Measurements from ENCODE around the gene APOA4. TPM values are rescaled to one million over a fixed set of nuclear protein-coding genes. Genes with fewer than 3 reads are reported as not detected.
A peak's percentile ranks its signal among the peaks of the same experiment; 100 is the strongest.

Gene APOA4
- total and polyA plus RNA-seq, 8 donors: 0.08 to 278 (median 0.45) TPM; not detected in 4

- intact Hi-C loops (cut with DNase I; ENCODE audit: low total_unique reads): loop anchor here (10.0 kb wide), 1 partner anchor 312 kb away; no protein-coding TSS in a partner anchor
- WGBS, 5 donors: 74 to 86% (median 75%) methylated on average over 8 of the region's 8 CpGs
- Histone ChIP-seq H3K27ac (no peak overlapping the region), H3K4me3 (no peak overlapping the region), H3K4me1 (peaks cover 6 to 33% (median 22%) of the 10 kb centered on the region in 4 donors), H3K9me3 (no peaks in the 10 kb centered on the region), H3K27me3 (no peaks in the 10 kb centered on the region), H3K36me3 (no peaks in the 10 kb centered on the region)
- TF ChIP-seq POLR2A (IDR thresholded peaks at IDR 0.05): no peak
- no peak for TF ChIP-seq EP300 (IDR thresholded peaks at IDR 0.05)
- TF ChIP-seq CTCF (IDR thresholded peaks at IDR 0.05): no peak
- TF ChIP-seq POLR2AphosphoS5 (IDR thresholded peaks at IDR 0.05): no peak
- DNase-seq: no peak
Observed at GRCh38 chr11:116792869-116793771, 30.0 kb downstream of the APOA4 start.

- intact Hi-C loops (cut with DNase I; ENCODE audit: low total_unique reads): loop anchor here (10.0 kb wide), 1 partner anchor 312 kb away; no protein-coding TSS in a partner anchor
- Histone ChIP-seq H3K36me3 (no peaks in the 10 kb centered on the region), H3K27ac (no peak overlapping the region), H3K4me3 (no peak overlapping the region), H3K9me3 (no peaks in the 10 kb centered on the region), H3K27me3 (no peaks in the 10 kb centered on the region), H3K4me1 (peaks cover 6 to 27% (median 22%) of the 10 kb centered on the region in 4 donors)
- peak in 1 of 2 donors; percentile 5 for DNase-seq
- TF ChIP-seq POLR2A (IDR thresholded peaks at IDR 0.05) (no peak), EP300 (IDR thresholded peaks at IDR 0.05) (no peak), CTCF (IDR thresholded peaks at IDR 0.05) (no peak), POLR2AphosphoS5 (IDR thresholded peaks at IDR 0.05) (no peak)
- WGBS, 5 donors: 64 to 82% (median 69%) methylated on average over 8 of the region's 8 CpGs
Observed at GRCh38 chr11:116792144-116792868, 30.8 kb downstream of the APOA4 start.

- H3K27ac ChIP-seq: no peak within 1 kb of the TSS
- H3K9me3 ChIP-seq: no peaks in the 10 kb centered on the region
- 86 to 95% (median 92%) methylated on average over 4 to 7 of the region's 7 CpGs for WGBS, 5 donors
- TF ChIP-seq EP300 (IDR thresholded peaks at IDR 0.05) (no peak), POLR2A (IDR thresholded peaks at IDR 0.05) (no peak), CTCF (IDR thresholded peaks at IDR 0.05) (no peak), POLR2AphosphoS5 (IDR thresholded peaks at IDR 0.05) (no peak)
- no peak for DNase-seq
- peaks cover 9 to 32% (median 28%) of the 10 kb centered on the region in 4 donors for H3K4me1 ChIP-seq
- intact Hi-C loops (cut with DNase I; ENCODE audit: low total_unique reads): loop anchor here (10.0 kb wide), 1 partner anchor 313 kb away; no protein-coding TSS in a partner anchor
- peaks cover 0 to 1% (median 0%) of the 10 kb centered on the region in 4 donors for H3K36me3 ChIP-seq
- H3K4me3 ChIP-seq: peak within 1 kb of the TSS in 2 of 4 donors; percentile 19 to 23
- no peaks in the 10 kb centered on the region for H3K27me3 ChIP-seq
Observed at GRCh38 chr11:116791813-116792143, 31.3 kb downstream of the APOA4 start, which contains the start of gene APOA5. TSS of gene APOA5 (minus strand) at chr11:116791879. CDS start at chr11:116791860, 19 bp downstream.
